AG04450 (cell line): ENCODE measurements around the gene MAPK11. TPM values are rescaled to one million over a fixed set of nuclear protein-coding genes. Genes with fewer than 3 reads are reported as not detected.
A peak's percentile ranks its signal among the peaks of the same experiment; 100 is the strongest.

ENCODE experiments used
- CTCF ChIA-PET: fragments of 300-600, 350-600 bp; formaldehyde crosslinking; extraction: SDS; loops from one replicate; lab custom pipeline; 2022; ENCODE audit warnings: antibody characterized with exemption, inconsistent platforms; lab: Charles Lee
- POLR2A ChIA-PET: fragments of 350-600 bp; formaldehyde crosslinking; extraction: SDS; loops from one replicate; lab custom pipeline; 2021; ENCODE audit warnings: antibody characterized with exemption, inconsistent platforms; lab: Yijun Ruan, JAX
- DNase-seq: peaks from one replicate; pipeline ENCODE4 v3.0.0-alpha.2; 2011; ENCODE audit warnings: low read depth, low spot score
- H3K27ac ChIP-seq: one replicate; pipeline ENCODE4 v1.5.1; 2012; ENCODE audit warnings: low read depth, low read length, control low read depth
- H3K27me3 ChIP-seq: one replicate; pipeline ENCODE4 v1.6.0; 2012; ENCODE audit warnings: low read length; ENCODE audit not compliant: control insufficient read depth, insufficient read depth
- H3K4me3 ChIP-seq: 2 replicates; pipeline ENCODE4 v1.5.1; 2011; ENCODE audit warnings: mild to moderate bottlenecking, low read depth, low read length, control low read depth
- H3K9me3 ChIP-seq: 2 replicates; pipeline ENCODE4 v1.5.1; 2012; ENCODE audit warnings: low read length; ENCODE audit not compliant: control insufficient read depth, insufficient read depth
- polyA plus RNA-seq: library from polyadenylated mRNA; depleted of rRNA; stranded (reverse); fragments of >200 nt; gene quantifications from 2 replicates; pipeline ENCODE4 v1.2.3, GENCODE V29; 2011
- TF ChIP-seq, protein P1 (sequence below): IDR thresholded peaks from 2 replicates; pipeline ENCODE4 v1.5.1; 2011; ENCODE audit warnings: low read depth, low read length, control low read depth, inconsistent platforms

The MAPK11 gene
- polyA plus RNA-seq, 1 experiment: 6.7 TPM

DNA sequence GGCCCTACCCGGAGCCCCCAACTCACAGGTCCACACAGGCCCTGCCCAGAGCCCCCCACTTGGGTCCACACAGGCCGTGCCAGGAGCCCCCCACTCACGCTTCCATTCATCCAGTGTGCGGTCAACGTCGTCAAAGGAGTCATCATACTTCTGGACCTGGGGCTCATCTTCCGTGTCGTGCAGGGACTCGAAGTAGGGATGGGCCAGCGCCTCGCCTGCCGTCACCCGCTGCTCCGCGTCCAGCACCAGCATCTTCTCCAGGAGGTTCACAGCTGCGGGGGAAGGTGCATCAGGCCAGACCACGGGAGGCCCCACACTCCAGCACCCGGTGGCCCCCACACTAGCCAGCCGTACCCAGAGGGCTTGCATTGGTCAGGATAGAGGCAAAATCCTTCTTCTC, 15.1 kb downstream of the MAPK11 start:
- TF ChIP-seq, protein P1, sequence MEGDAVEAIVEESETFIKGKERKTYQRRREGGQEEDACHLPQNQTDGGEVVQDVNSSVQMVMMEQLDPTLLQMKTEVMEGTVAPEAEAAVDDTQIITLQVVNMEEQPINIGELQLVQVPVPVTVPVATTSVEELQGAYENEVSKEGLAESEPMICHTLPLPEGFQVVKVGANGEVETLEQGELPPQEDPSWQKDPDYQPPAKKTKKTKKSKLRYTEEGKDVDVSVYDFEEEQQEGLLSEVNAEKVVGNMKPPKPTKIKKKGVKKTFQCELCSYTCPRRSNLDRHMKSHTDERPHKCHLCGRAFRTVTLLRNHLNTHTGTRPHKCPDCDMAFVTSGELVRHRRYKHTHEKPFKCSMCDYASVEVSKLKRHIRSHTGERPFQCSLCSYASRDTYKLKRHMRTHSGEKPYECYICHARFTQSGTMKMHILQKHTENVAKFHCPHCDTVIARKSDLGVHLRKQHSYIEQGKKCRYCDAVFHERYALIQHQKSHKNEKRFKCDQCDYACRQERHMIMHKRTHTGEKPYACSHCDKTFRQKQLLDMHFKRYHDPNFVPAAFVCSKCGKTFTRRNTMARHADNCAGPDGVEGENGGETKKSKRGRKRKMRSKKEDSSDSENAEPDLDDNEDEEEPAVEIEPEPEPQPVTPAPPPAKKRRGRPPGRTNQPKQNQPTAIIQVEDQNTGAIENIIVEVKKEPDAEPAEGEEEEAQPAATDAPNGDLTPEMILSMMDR: no peak
- CTCF ChIA-PET: interaction anchor here (0.6 kb wide), 1 partner anchor 129 kb away, joined by 3 read pairs; no protein-coding TSS in a partner anchor
- no peak overlapping the region for H3K27ac ChIP-seq
- H3K9me3 ChIP-seq: no peaks in the 10 kb centered on the region; the same call in 1 of the 2 replicates
- DNase-seq: no peak
- H3K4me3 ChIP-seq: no peak overlapping the region
- H3K27me3 ChIP-seq: no peaks in the 10 kb centered on the region
- POLR2A ChIA-PET: no interaction called here

DNA sequence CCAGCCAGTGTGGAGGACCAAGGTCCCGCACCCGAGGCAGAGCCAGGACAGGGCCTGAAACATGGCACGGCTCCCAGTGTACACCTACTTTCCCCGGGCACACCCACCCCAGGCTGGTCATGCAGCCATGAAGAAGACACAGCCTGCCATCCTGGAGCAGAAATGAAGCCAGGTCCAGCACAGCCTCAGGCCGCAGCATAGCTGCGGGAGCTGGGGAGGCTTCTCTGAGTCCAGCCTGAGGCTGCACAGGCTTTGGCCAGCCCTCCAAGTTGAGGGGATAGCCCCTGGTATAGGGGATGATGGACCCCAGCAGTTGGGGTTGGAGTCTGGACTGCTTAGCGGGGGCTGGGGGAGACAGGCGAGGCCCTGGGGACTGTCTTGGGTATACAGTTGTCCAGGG, 16.2 kb downstream of the MAPK11 start:
- ChIA-PET CTCF (no interaction called here), POLR2A (no interaction called here)
- no peak overlapping the region for H3K4me3 ChIP-seq
- H3K27me3 ChIP-seq: no peaks in the 10 kb centered on the region
- no peak for DNase-seq
- no peak overlapping the region for H3K27ac ChIP-seq
- H3K9me3 ChIP-seq: no peaks in the 10 kb centered on the region; the same call in 1 of the 2 replicates
- TF ChIP-seq, protein P1: no peak

DNA sequence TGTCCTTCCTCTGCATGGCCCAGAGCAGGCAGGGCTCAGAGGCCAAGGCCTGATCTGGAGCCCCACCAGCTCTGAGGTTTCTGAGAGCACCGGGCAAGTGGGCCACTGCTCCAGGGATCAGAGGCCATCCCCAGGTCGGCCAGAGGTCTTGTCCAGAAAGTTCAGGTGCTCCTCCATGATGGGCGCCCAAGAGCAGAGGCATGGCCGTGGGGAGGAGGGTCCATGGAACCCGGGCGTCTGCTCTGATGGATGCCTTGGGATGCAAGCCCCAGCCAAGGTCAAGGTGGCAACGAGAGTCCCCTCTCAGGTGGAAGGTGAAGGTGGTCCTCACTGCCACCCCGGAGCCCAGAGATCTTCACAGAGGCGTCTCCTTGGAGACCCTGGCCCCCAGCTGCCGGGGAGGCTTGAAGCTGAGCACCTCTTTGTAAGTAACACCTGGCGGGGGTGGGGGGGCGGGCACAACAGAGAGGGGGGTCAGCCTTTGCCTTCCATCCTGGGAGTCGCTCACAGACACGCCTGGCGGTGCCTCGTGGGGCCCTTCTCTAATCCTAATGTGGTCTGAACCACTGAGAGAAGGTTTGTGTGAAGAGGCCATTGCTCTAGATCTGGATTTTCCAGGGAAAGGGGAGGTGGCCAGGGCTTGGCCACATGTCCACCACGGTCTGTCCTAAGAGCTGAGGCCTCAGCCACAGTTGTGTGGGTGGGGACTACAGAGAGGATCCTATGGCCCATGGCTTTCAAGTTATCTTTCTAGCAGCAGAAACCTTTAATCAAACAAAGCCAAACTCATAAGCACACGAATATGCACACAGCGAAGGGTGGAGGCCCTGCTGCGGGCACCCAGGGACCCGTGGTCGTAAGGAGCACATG, 16.9 kb downstream of the MAPK11 start:
- no peak for DNase-seq
- Histone ChIP-seq H3K4me3 (no peak overlapping the region), H3K27me3 (no peaks in the 10 kb centered on the region), H3K27ac (no peak overlapping the region), H3K9me3 (no peaks in the 10 kb centered on the region; the same call in 1 of the 2 replicates)
- ChIA-PET CTCF (interaction anchor here (0.6 to 3.0 kb wide), 4 partner anchors 73 to 175 kb away, joined by 3 to 25 read pairs (median 6); partner anchors contain the start of gene DENND6B), POLR2A (no interaction called here)
- TF ChIP-seq, protein P1: no peak

DNA sequence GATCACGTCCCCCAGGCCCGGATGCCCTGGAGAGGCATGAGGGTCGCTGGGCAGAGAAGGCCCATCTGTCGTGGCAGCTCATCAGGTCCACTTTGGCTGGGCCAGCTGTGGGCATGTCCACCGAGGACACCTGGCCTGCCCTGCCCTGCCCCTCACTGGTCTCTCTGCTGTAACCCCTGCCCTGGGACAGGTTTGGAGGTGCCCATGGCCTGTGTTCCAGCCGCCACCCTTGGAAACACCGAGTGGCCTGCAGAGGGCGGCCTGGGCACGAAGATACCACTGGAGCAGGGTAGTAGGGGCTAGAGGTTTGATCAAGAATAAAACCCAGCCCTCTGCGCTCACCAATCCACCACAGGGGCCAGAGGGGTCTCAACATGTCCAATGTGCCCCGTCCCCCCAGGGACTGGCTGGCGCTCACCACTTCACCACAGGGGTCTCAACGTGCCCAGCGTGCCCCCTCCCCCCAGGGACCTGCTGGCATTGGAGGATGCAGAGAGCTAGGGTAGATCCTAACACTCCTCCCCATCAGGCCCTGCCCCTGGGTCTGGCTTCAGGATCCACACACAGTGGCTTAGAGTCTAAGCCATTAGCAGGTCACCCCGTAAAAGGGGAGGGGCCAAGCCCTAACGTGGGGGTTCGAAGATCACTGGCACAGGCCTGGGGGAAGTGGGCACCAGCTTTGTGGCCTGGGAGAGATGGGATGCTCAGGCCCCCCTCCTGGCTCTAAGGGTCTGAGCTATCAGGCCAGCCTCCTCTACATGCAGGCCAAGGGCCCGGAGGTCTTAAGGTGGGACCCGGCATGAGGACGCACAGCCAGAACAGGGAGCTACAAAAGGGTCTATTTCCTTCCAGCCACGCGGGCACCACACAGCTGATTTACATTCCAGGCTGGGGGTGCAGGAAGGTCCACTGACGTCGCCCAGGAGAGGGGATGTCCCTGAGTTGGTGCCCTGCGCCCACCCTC, 17.8 kb downstream of the MAPK11 start:
- H3K27me3 ChIP-seq: no peaks in the 10 kb centered on the region
- no peaks in the 10 kb centered on the region; the same call in 1 of the 2 replicates for H3K9me3 ChIP-seq
- TF ChIP-seq, protein P1: peak; percentile 70
- ChIA-PET CTCF (interaction anchor here (0.6 to 3.0 kb wide), 9 partner anchors 9 to 176 kb away, joined by 3 to 25 read pairs (median 3); partner anchors contain the start of genes DENND6B and MAPK12), POLR2A (interaction anchor here (1.2 to 1.4 kb wide), 2 partner anchors 10 to 90 kb away, joined by 3 to 7 read pairs; no protein-coding TSS in a partner anchor)
- H3K27ac ChIP-seq: no peak overlapping the region
- no peak for DNase-seq
- no peak overlapping the region for H3K4me3 ChIP-seq
